ENCODE measurements around the gene IER3IP1.

The IER3IP1 gene

GRCh38 chr18:47121146-47121545, 55.0 kb downstream of the IER3IP1 start:
- no peak overlapping the region for H3K4me2 ChIP-seq (ENCODE audit: low read length)
- no peaks in the 10 kb centered on the region for H3K36me3 ChIP-seq (ENCODE audit: control insufficient read depth, low read length)
- H3K9me3 ChIP-seq (ENCODE audit: control insufficient read depth, insufficient read depth, low read length), result no peaks in the 10 kb centered on the region
- no peaks in the 10 kb centered on the region for H3F3A ChIP-seq (ENCODE audit: control insufficient read depth, insufficient read depth)
- no peak overlapping the region for H3K4me3 ChIP-seq (ENCODE audit: low read length)
- TF ChIP-seq CTCF (IDR thresholded peaks at IDR 0.05; ENCODE audit: low read depth, low read length, poor library complexity, severe bottlenecking) (no peak), EZH2phosphoT487 (IDR thresholded peaks at IDR 0.05; ENCODE audit: borderline replicate concordance, low read length) (no peak)
- no peaks in the 10 kb centered on the region for H3K9me2 ChIP-seq (replicated peaks; ENCODE audit: control insufficient read depth, low read length)
- H3K79me2 ChIP-seq (ENCODE audit: control insufficient read depth, low read length), result no peaks in the 10 kb centered on the region
- H3K4me1 ChIP-seq (ENCODE audit: control insufficient read depth, low read length), result no peaks in the 10 kb centered on the region
- H3K27me3 ChIP-seq (ENCODE audit: control insufficient read depth, low read length), result no peaks in the 10 kb centered on the region
- no peak overlapping the region for H3K27ac ChIP-seq (ENCODE audit: low read depth, low read length)
- H4K20me1 ChIP-seq (ENCODE audit: control insufficient read depth, insufficient read depth, low read depth, low read length), result no peaks in the 10 kb centered on the region

- no peak overlapping the region for H3K4me3 ChIP-seq (ENCODE audit: low read length)
- H3K27me3 ChIP-seq (ENCODE audit: control insufficient read depth, low read length), result no peaks in the 10 kb centered on the region
- H3K27ac ChIP-seq (ENCODE audit: low read depth, low read length), result no peak overlapping the region
- H3K9me2 ChIP-seq (replicated peaks; ENCODE audit: control insufficient read depth, low read length), result no peaks in the 10 kb centered on the region
- no peaks in the 10 kb centered on the region for H3F3A ChIP-seq (ENCODE audit: control insufficient read depth, insufficient read depth)
- TF ChIP-seq CTCF (IDR thresholded peaks at IDR 0.05; ENCODE audit: low read depth, low read length, poor library complexity, severe bottlenecking), result no peak
- no peak for TF ChIP-seq EZH2phosphoT487 (IDR thresholded peaks at IDR 0.05; ENCODE audit: borderline replicate concordance, low read length)
- no peaks in the 10 kb centered on the region for H4K20me1 ChIP-seq (ENCODE audit: control insufficient read depth, insufficient read depth, low read depth, low read length)
- no peak overlapping the region for H3K4me2 ChIP-seq (ENCODE audit: low read length)
- no peaks in the 10 kb centered on the region for H3K79me2 ChIP-seq (ENCODE audit: control insufficient read depth, low read length)
- H3K9me3 ChIP-seq (ENCODE audit: control insufficient read depth, insufficient read depth, low read length), result no peaks in the 10 kb centered on the region
- no peaks in the 10 kb centered on the region for H3K4me1 ChIP-seq (ENCODE audit: control insufficient read depth, low read length)
- no peaks in the 10 kb centered on the region for H3K36me3 ChIP-seq (ENCODE audit: control insufficient read depth, low read length)
These were observed 55.7 kb downstream of the IER3IP1 start for GRCh38 chr18:47120428-47120827.

GRCh38 chr18:47118981-47119380, 57.2 kb downstream of the IER3IP1 start:
- Histone ChIP-seq H3K4me1 (ENCODE audit: control insufficient read depth, low read length) (no peaks in the 10 kb centered on the region), H3K27me3 (ENCODE audit: control insufficient read depth, low read length) (no peaks in the 10 kb centered on the region), H3K4me3 (ENCODE audit: low read length) (no peak overlapping the region), H4K20me1 (ENCODE audit: control insufficient read depth, insufficient read depth, low read depth, low read length) (no peaks in the 10 kb centered on the region), H3K4me2 (ENCODE audit: low read length) (no peak overlapping the region), H3K27ac (ENCODE audit: low read depth, low read length) (no peak overlapping the region), H3F3A (ENCODE audit: control insufficient read depth, insufficient read depth) (no peaks in the 10 kb centered on the region), H3K9me2 (replicated peaks; ENCODE audit: control insufficient read depth, low read length) (no peaks in the 10 kb centered on the region), H3K36me3 (ENCODE audit: control insufficient read depth, low read length) (peaks cover 4% of the 10 kb centered on the region; the same call in 1 of the 2 replicates), H3K79me2 (ENCODE audit: control insufficient read depth, low read length) (no peaks in the 10 kb centered on the region), H3K9me3 (ENCODE audit: control insufficient read depth, insufficient read depth, low read length) (no peaks in the 10 kb centered on the region)
- TF ChIP-seq EZH2phosphoT487 (IDR thresholded peaks at IDR 0.05; ENCODE audit: borderline replicate concordance, low read length) (no peak), CTCF (IDR thresholded peaks at IDR 0.05; ENCODE audit: low read depth, low read length, poor library complexity, severe bottlenecking) (no peak)

- H3K27me3 ChIP-seq (ENCODE audit: control insufficient read depth, low read length), result no peaks in the 10 kb centered on the region
- H3K9me3 ChIP-seq (ENCODE audit: control insufficient read depth, insufficient read depth, low read length), result no peaks in the 10 kb centered on the region
- no peaks in the 10 kb centered on the region for H3K9me2 ChIP-seq (replicated peaks; ENCODE audit: control insufficient read depth, low read length)
- peaks cover 27% of the 10 kb centered on the region for H3K36me3 ChIP-seq (ENCODE audit: control insufficient read depth, low read length)
- no peaks in the 10 kb centered on the region for H3F3A ChIP-seq (ENCODE audit: control insufficient read depth, insufficient read depth)
- H3K79me2 ChIP-seq (ENCODE audit: control insufficient read depth, low read length), result no peaks in the 10 kb centered on the region
- H4K20me1 ChIP-seq (ENCODE audit: control insufficient read depth, insufficient read depth, low read depth, low read length), result no peaks in the 10 kb centered on the region
- no peaks in the 10 kb centered on the region for H3K4me1 ChIP-seq (ENCODE audit: control insufficient read depth, low read length)
- TF ChIP-seq EZH2phosphoT487 (IDR thresholded peaks at IDR 0.05; ENCODE audit: borderline replicate concordance, low read length), result no peak
- TF ChIP-seq CTCF (IDR thresholded peaks at IDR 0.05; ENCODE audit: low read depth, low read length, poor library complexity, severe bottlenecking), result no peak
- H3K4me3 ChIP-seq (ENCODE audit: low read length), result no peak overlapping the region
- no peak overlapping the region for H3K4me2 ChIP-seq (ENCODE audit: low read length)
- no peak overlapping the region for H3K27ac ChIP-seq (ENCODE audit: low read depth, low read length)
These were observed 61.0 kb downstream of the IER3IP1 start for GRCh38 chr18:47115205-47115604.
